Measurements from ENCODE around the gene UNK. TPM values are rescaled to one million over a fixed set of nuclear protein-coding genes. Genes with fewer than 3 reads are reported as not detected.
A peak's percentile ranks its signal among the peaks of the same experiment; 100 is the strongest.

The UNK gene
- total and polyA plus RNA-seq, 9 of the 15 experiments (the other 6 are each of a cell fraction or from before 2014, with no cell fraction given): 12.8 to 38.6 (median 24.8) TPM

DNA sequence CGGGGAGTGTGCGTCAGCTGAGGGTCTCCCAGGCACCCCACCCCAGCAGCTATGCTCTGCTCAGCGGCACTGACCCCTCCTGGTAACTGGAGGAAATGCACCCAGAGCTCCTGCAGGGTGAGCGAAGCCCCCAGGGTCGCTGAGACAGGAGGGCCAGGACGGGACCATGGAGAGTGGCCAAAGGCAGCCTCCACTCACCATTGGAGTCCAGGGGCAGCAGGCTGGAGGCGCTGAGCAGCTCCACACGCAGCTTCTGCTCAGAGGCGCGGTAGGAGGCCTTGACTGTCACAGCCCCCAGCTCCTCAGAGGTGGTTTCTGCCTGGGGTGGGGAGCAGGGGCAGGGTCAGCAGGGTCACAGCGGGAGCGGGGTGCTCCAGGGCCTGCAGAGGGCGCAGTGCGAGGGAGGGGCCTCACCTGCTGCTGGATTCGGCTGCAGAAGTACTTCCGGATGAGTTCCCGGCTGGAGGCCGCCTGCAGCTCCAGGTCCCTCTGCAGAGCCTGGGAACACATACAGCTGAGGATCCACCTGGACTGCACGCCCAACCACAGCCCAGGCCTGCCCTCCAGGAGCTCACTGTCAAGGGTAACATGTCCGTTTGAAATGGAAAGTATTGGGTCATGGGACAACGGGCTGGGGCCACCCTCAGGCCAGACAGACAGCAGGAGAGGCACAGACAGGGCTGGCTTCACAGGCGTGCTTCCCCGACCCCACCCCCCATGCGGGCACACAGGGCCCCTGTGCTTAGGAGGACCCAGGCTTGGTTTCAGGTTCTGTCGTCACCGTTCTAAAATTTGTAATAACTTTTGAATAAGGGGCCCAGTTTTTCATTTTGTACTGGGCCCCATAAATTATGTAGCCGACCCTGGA lies 45.8 kb downstream of the UNK start (continued):
- TF ChIP-seq, protein P1, sequence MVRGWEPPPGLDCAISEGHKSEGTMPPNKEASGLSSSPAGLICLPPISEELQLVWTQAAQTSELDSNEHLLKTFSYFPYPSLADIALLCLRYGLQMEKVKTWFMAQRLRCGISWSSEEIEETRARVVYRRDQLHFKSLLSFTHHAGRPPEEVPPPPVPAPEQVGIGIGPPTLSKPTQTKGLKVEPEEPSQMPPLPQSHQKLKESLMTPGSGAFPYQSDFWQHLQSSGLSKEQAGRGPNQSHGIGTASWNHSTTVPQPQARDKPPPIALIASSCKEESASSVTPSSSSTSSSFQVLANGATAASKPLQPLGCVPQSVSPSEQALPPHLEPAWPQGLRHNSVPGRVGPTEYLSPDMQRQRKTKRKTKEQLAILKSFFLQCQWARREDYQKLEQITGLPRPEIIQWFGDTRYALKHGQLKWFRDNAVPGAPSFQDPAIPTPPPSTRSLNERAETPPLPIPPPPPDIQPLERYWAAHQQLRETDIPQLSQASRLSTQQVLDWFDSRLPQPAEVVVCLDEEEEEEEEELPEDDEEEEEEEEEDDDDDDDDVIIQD (CRISPR knock-in tag; IDR thresholded peaks at IDR 0.05): no peak
- no peak for TF ChIP-seq ZNF780A (CRISPR knock-in tag; IDR thresholded peaks at IDR 0.05)
- TF ChIP-seq, protein P2, sequence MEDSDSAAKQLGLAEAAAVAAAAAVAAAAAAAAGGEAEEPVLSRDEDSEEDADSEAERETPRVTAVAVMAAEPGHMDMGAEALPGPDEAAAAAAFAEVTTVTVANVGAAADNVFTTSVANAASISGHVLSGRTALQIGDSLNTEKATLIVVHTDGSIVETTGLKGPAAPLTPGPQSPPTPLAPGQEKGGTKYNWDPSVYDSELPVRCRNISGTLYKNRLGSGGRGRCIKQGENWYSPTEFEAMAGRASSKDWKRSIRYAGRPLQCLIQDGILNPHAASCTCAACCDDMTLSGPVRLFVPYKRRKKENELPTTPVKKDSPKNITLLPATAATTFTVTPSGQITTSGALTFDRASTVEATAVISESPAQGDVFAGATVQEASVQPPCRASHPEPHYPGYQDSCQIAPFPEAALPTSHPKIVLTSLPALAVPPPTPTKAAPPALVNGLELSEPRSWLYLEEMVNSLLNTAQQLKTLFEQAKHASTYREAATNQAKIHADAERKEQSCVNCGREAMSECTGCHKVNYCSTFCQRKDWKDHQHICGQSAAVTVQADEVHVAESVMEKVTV (CRISPR knock-in tag; IDR thresholded peaks at IDR 0.05): no peak
- TF ChIP-seq ETV6 (IDR thresholded peaks at IDR 0.05; ENCODE audit: borderline replicate concordance in 1 of 2, low read depth in 2 of 2, low read length in 1 of 2): no peak
- no peak for TF ChIP-seq ETV6 (CRISPR knock-in tag; IDR thresholded peaks at IDR 0.05; ENCODE audit: borderline replicate concordance)
- no peak for TF ChIP-seq MCM5 (IDR thresholded peaks at IDR 0.05; ENCODE audit: low read depth)
- no peak for TF ChIP-seq HMG20B (CRISPR knock-in tag; IDR thresholded peaks at IDR 0.05)
- no peak for TF ChIP-seq ZC3H11A (IDR thresholded peaks at IDR 0.05; ENCODE audit: low read depth, low read length)
- TF ChIP-seq SRSF9 (IDR thresholded peaks at IDR 0.05; ENCODE audit: borderline replicate concordance, low read depth, low read length): no peak
- TF ChIP-seq TAF9B (IDR thresholded peaks at IDR 0.05; ENCODE audit: partially characterized antibody): no peak
- TF ChIP-seq, protein P3, sequence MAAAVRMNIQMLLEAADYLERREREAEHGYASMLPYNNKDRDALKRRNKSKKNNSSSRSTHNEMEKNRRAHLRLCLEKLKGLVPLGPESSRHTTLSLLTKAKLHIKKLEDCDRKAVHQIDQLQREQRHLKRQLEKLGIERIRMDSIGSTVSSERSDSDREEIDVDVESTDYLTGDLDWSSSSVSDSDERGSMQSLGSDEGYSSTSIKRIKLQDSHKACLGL (CRISPR knock-in tag; IDR thresholded peaks at IDR 0.05; ENCODE audit: borderline replicate concordance, poor library complexity, severe bottlenecking): no peak
- TF ChIP-seq, protein P4, sequence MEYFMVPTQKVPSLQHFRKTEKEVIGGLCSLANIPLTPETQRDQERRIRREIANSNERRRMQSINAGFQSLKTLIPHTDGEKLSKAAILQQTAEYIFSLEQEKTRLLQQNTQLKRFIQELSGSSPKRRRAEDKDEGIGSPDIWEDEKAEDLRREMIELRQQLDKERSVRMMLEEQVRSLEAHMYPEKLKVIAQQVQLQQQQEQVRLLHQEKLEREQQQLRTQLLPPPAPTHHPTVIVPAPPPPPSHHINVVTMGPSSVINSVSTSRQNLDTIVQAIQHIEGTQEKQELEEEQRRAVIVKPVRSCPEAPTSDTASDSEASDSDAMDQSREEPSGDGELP (CRISPR knock-in tag; IDR thresholded peaks at IDR 0.05; ENCODE audit: borderline replicate concordance): peak; percentile 5; the same call in 1 of the 2 replicates
- TF ChIP-seq ZNF76 (CRISPR knock-in tag; IDR thresholded peaks at IDR 0.05; ENCODE audit: borderline replicate concordance): no peak
- 0 out of 2 replicates have a peak, but pooled peaks have one; percentile 37 for TF ChIP-seq ZNF764 (CRISPR knock-in tag; IDR thresholded peaks at IDR 0.05; ENCODE audit: low read depth)
- 0 out of 2 replicates have a peak, but pooled peaks have one; percentile 19 for TF ChIP-seq GABPB1 (CRISPR knock-in tag; IDR thresholded peaks at IDR 0.05)
- TF ChIP-seq, protein P5, sequence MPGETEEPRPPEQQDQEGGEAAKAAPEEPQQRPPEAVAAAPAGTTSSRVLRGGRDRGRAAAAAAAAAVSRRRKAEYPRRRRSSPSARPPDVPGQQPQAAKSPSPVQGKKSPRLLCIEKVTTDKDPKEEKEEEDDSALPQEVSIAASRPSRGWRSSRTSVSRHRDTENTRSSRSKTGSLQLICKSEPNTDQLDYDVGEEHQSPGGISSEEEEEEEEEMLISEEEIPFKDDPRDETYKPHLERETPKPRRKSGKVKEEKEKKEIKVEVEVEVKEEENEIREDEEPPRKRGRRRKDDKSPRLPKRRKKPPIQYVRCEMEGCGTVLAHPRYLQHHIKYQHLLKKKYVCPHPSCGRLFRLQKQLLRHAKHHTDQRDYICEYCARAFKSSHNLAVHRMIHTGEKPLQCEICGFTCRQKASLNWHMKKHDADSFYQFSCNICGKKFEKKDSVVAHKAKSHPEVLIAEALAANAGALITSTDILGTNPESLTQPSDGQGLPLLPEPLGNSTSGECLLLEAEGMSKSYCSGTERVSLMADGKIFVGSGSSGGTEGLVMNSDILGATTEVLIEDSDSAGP (CRISPR knock-in tag; IDR thresholded peaks at IDR 0.05): no peak
- TF ChIP-seq SAFB (IDR thresholded peaks at IDR 0.05; ENCODE audit: borderline replicate concordance, low read depth, low read length): no peak
